Measurements from ENCODE around the gene CD59. TPM values are rescaled to one million over a fixed set of nuclear protein-coding genes. Genes with fewer than 3 reads are reported as not detected.

Gene CD59
- total and polyA plus RNA-seq, 2 donors (not counting 3 experiments of a cell fraction or from before 2014, with no cell fraction given) = 992 to 1,084 TPM

DNA sequence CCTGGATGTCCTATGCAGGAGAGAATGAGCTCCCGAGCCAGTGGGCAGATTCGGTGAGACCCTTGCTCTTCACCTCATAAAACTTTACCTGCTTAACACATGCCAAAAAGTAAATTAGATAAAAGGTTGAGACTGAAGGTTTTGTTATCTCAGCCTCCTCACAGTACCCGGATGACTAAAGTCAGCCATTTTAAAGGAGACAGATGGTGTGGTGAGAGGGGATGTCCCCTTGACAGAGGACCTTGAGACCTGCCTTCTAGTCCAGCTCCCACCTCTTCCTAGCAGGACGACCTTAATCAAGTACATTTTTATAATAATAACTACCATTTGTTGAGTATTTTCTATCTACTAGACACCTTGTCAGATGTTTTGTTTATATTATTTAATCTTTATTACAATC is 75.3 kb downstream of the CD59 start:
- H2AFZ ChIP-seq (ENCODE audit: low read depth, low read length) = no peak overlapping the region
- no peaks in the 10 kb centered on the region for H3K79me2 ChIP-seq (ENCODE audit: control insufficient read depth, insufficient read depth, low read length)
- H3K36me3 ChIP-seq (ENCODE audit: control insufficient read depth in 2 of 2, extremely low read depth in 1 of 2, insufficient read depth in 2 of 2, low read length in 2 of 2) = no peaks in the 10 kb centered on the region
- TF ChIP-seq MYC (IDR thresholded peaks at IDR 0.05; ENCODE audit: low read depth, low read length) (no peak), JUN (IDR thresholded peaks at IDR 0.05; ENCODE audit: borderline replicate concordance, insufficient read depth, insufficient read length, low read depth) (no peak), GATA2 (IDR thresholded peaks at IDR 0.05; ENCODE audit: insufficient read depth, insufficient read length, low read depth, low read length) (no peak), FOS (IDR thresholded peaks at IDR 0.05; ENCODE audit: borderline replicate concordance, insufficient read depth, low read length) (no peak), EZH2 (IDR thresholded peaks at IDR 0.05; ENCODE audit: borderline replicate concordance, low read depth, low read length, severe bottlenecking) (no peak)
- no peak overlapping the region for H3K27ac ChIP-seq (ENCODE audit: insufficient read depth, low read depth, low read length)
- FAIRE-seq (no peak), DNase-seq (ENCODE audit: low read depth, low spot score) (no peak)
- BruUV-seq (replicated peaks) = no TSS peak
- ChIA-PET CTCF (interaction anchor here (1.0 kb wide), 1 partner anchor 82 kb away, joined by 4 read pairs; no protein-coding TSS in a partner anchor), POLR2A (no interaction called here)
- H3K9ac ChIP-seq (replicated peaks; ENCODE audit: extremely low read depth, insufficient read depth, low read length) = no peak overlapping the region
- dilution Hi-C loops (cut with MboI; ENCODE audit: extremely low pct_ligation_motif_present, low sequenced_read_pairs) (no loop called here), intact Hi-C loops (cut with micrococcal nuclease) (no loop called here)
- no peaks in the 10 kb centered on the region for H3K9me1 ChIP-seq (replicated peaks; ENCODE audit: control insufficient read depth, extremely low read depth, insufficient read depth, low read length)
- no peaks in the 10 kb centered on the region for H3K4me1 ChIP-seq (ENCODE audit: control insufficient read depth, extremely low read depth, insufficient read depth, low read length)
- H3K27me3 ChIP-seq (ENCODE audit: control insufficient read depth in 2 of 2, insufficient read depth in 2 of 2, low read length in 2 of 2) = no peaks in the 10 kb centered on the region
- H3K9me3 ChIP-seq (replicated peaks; ENCODE audit: control insufficient read depth, insufficient read depth, low read length) = no peaks in the 10 kb centered on the region
- no peak overlapping the region for H3K4me2 ChIP-seq (ENCODE audit: insufficient read depth, low read length)
- H4K20me1 ChIP-seq (replicated peaks; ENCODE audit: control insufficient read depth, extremely low read depth, insufficient read depth, low read length) = no peaks in the 10 kb centered on the region
- no peak overlapping the region for H3K4me3 ChIP-seq (replicated peaks in 1 of 3; ENCODE audit: insufficient read depth in 1 of 3, low read depth in 1 of 3, low read length in 3 of 3)

GRCh38 chr11:33659370-33660139 is 76.7 kb downstream of the CD59 start:
- POLR2A ChIA-PET = no interaction called here
- no peaks in the 10 kb centered on the region for H4K20me1 ChIP-seq (replicated peaks; ENCODE audit: control insufficient read depth, extremely low read depth, insufficient read depth, low read length)
- CTCF ChIA-PET = no interaction called here
- H3K9me1 ChIP-seq (replicated peaks; ENCODE audit: control insufficient read depth, extremely low read depth, insufficient read depth, low read length) = no peaks in the 10 kb centered on the region
- dilution Hi-C loops (cut with MboI; ENCODE audit: extremely low pct_ligation_motif_present, low sequenced_read_pairs) = no loop called here
- no peak overlapping the region for H3K9ac ChIP-seq (replicated peaks; ENCODE audit: extremely low read depth, insufficient read depth, low read length)
- no peaks in the 10 kb centered on the region for H3K9me3 ChIP-seq (replicated peaks; ENCODE audit: control insufficient read depth, insufficient read depth, low read length)
- no peak overlapping the region for H3K4me2 ChIP-seq (ENCODE audit: insufficient read depth, low read length)
- BruUV-seq (replicated peaks) = no TSS peak
- FAIRE-seq (no peak), DNase-seq (ENCODE audit: low read depth, low spot score) (no peak)
- H2AFZ ChIP-seq (ENCODE audit: low read depth, low read length) = no peak overlapping the region
- no peaks in the 10 kb centered on the region for H3K4me1 ChIP-seq (ENCODE audit: control insufficient read depth, extremely low read depth, insufficient read depth, low read length)
- H3K27me3 ChIP-seq (ENCODE audit: control insufficient read depth in 2 of 2, insufficient read depth in 2 of 2, low read length in 2 of 2) = no peaks in the 10 kb centered on the region
- no peak for TF ChIP-seq FOS (IDR thresholded peaks at IDR 0.05; ENCODE audit: borderline replicate concordance, insufficient read depth, low read length)
- TF ChIP-seq, protein P1, sequence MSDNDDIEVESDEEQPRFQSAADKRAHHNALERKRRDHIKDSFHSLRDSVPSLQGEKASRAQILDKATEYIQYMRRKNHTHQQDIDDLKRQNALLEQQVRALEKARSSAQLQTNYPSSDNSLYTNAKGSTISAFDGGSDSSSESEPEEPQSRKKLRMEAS (IDR thresholded peaks at IDR 0.05; ENCODE audit: insufficient read depth, insufficient read length) = no peak
- no peak for TF ChIP-seq GATA2 (IDR thresholded peaks at IDR 0.05; ENCODE audit: insufficient read depth, insufficient read length, low read depth, low read length)
- no peak for TF ChIP-seq POLR2AphosphoS5 (IDR thresholded peaks at IDR 0.05; ENCODE audit: insufficient read depth, low read depth, low read length)
- no peak for TF ChIP-seq MYC (IDR thresholded peaks at IDR 0.05; ENCODE audit: low read depth, low read length)
- no peak for TF ChIP-seq JUN (IDR thresholded peaks at IDR 0.05; ENCODE audit: borderline replicate concordance, insufficient read depth, insufficient read length, low read depth)
- no peak overlapping the region for H3K27ac ChIP-seq (ENCODE audit: insufficient read depth, low read depth, low read length)
- no peak overlapping the region for H3K4me3 ChIP-seq (replicated peaks in 1 of 3; ENCODE audit: insufficient read depth in 1 of 3, low read depth in 1 of 3, low read length in 3 of 3)
- intact Hi-C loops (cut with micrococcal nuclease) = no loop called here
- H3K79me2 ChIP-seq (ENCODE audit: control insufficient read depth, insufficient read depth, low read length) = no peaks in the 10 kb centered on the region
- no peaks in the 10 kb centered on the region for H3K36me3 ChIP-seq (ENCODE audit: control insufficient read depth in 2 of 2, extremely low read depth in 1 of 2, insufficient read depth in 2 of 2, low read length in 2 of 2)

Data from endothelial cell of umbilical vein (primary cell).